Thymus (tissue), 14 donors: ENCODE measurements around the gene JHY. TPM values are rescaled to one million over a fixed set of nuclear protein-coding genes. Genes with fewer than 3 reads are reported as not detected.

Experiments used
- DNase-seq, 9 donors: peaks; one replicate each; pipeline ENCODE4 v3.0.0-alpha.2; 2013; ENCODE audit warnings: low spot score in 9 of 9, low read depth in 6 of 9, missing footprints in 1 of 9
- H3K27ac ChIP-seq, 2 donors: one replicate each; pipeline ENCODE4 v1.5.1; 2013; ENCODE audit warnings: control low read depth in 1 of 2, low read depth in 1 of 2, low read length in 1 of 2, mild to moderate bottlenecking in 1 of 2, moderate library complexity in 1 of 2
- H3K27me3 ChIP-seq, 2 donors: one replicate each; pipeline ENCODE4 v1.5.1; 2013; ENCODE audit warnings: low read length in 1 of 2; ENCODE audit not compliant: control insufficient read depth in 2 of 2, insufficient read depth in 1 of 2
- H3K36me3 ChIP-seq, 2 donors: one replicate each; pipeline ENCODE4 v1.5.1; 2013; ENCODE audit warnings: low read length in 1 of 2, mild to moderate bottlenecking in 1 of 2, moderate library complexity in 1 of 2; ENCODE audit not compliant: control insufficient read depth in 2 of 2, insufficient read depth in 2 of 2
- H3K4me1 ChIP-seq, 2 donors: one replicate each; pipeline ENCODE4 v1.5.1; 2013; ENCODE audit warnings: low read length in 2 of 2; ENCODE audit not compliant: control insufficient read depth in 2 of 2, insufficient read depth in 2 of 2
- H3K4me3 ChIP-seq, 2 donors: one replicate each; pipeline ENCODE4 v1.5.1; 2013; ENCODE audit warnings: low read length in 2 of 2, control low read depth in 1 of 2, mild to moderate bottlenecking in 1 of 2
- H3K9me3 ChIP-seq, 2 donors: one replicate each; pipeline ENCODE4 v1.5.1; 2013; ENCODE audit warnings: low read length in 1 of 2, mild to moderate bottlenecking in 1 of 2; ENCODE audit not compliant: control insufficient read depth in 2 of 2, insufficient read depth in 1 of 2
- WGBS: extraction: QIAGEN DNeasy Blood & Tissue Kit; methylation state at CpG from one replicate; pipeline ENCODE4 v1.1.7; 2013; 5-methylcytosine and 5-hydroxymethylcytosine counted together
- long read RNA-seq, 10 donors: transcript quantifications; one replicate each; lab custom pipeline, GENCODE V29; 2026
- polyA plus RNA-seq: library from polyadenylated mRNA; stranded (reverse); fragments of 200-250 nt; gene quantifications from one replicate; pipeline ENCODE4 v1.2.3, GENCODE V29; 2013
- total RNA-seq: library from RNA; stranded (reverse); fragments of 120-200 nt; gene quantifications from one replicate; pipeline ENCODE4 v1.2.4, GENCODE V29; 2013
- donor health status: healthy.

The JHY gene
- total RNA-seq, result 1.5 TPM
- polyA plus RNA-seq, result 4.0 TPM
- long read RNA-seq, donor 1, result 0 reads
- long read RNA-seq, donor 2, result 0 reads
- long read RNA-seq, donor 3, partial matches to known transcripts, result 0 of 1 reads
- long read RNA-seq, donor 3, other reads (novel, unspliced or antisense), result 0 of 1 reads
- long read RNA-seq, donor 4, partial matches to known transcripts, result 1,229 of 1,875 reads
- long read RNA-seq, donor 4, other reads (novel, unspliced or antisense), result 646 of 1,875 reads
- long read RNA-seq, donor 5, result 0 reads
- long read RNA-seq, donor 6, partial matches to known transcripts, result 0 of 1 reads
- long read RNA-seq, donor 6, other reads (novel, unspliced or antisense), result 0 of 1 reads
- long read RNA-seq, donor 7, result 0 reads
- long read RNA-seq, donor 8, result 0 reads
- long read RNA-seq, donor 9, result 0 reads
- long read RNA-seq, donor 10, result 0 reads

DNA sequence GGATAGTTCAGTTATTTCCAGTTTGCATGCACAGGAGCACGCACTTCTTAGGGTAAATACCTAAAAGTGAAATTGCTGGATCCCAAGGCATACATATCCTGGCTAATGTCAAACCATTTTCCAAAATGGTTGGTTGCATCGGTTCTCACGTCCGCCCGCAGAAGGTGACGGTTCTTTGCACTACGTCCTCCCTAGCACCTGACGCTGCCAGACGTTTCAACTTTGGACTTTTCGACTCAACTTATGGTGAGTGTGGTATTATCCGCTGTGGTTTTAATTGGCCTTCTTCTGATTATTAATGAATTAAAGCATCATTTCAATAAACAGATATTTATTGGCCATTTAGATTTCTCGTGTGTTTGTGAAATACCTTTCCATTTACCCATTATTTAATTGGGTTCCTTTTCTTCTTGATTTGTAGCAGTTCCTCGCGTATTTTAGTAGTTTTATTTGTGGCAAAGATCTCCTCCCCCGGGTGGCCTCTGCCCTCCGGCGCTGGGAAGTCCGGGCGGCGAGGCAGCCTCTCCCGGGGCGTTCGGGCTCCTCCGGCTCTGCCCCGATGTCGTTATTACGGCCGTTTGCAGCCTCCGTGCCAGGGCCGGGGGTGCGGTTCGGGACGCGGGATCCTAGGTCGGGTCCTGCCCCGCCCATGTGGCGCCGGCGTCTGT lies at the start of gene JHY:
Gene JHY (plus strand): TSS at position 571 of the 668 bp plus-strand sequence. CDS start 3,091 bp downstream, outside the sequence.
- peak within 1 kb of the TSS; percentile 59 to 84 for H3K27ac ChIP-seq
- 27% methylated on average over 39 of the region's 39 CpGs for WGBS
- DNase-seq, result peak in 1 of 9 donors; percentile 12

DNA sequence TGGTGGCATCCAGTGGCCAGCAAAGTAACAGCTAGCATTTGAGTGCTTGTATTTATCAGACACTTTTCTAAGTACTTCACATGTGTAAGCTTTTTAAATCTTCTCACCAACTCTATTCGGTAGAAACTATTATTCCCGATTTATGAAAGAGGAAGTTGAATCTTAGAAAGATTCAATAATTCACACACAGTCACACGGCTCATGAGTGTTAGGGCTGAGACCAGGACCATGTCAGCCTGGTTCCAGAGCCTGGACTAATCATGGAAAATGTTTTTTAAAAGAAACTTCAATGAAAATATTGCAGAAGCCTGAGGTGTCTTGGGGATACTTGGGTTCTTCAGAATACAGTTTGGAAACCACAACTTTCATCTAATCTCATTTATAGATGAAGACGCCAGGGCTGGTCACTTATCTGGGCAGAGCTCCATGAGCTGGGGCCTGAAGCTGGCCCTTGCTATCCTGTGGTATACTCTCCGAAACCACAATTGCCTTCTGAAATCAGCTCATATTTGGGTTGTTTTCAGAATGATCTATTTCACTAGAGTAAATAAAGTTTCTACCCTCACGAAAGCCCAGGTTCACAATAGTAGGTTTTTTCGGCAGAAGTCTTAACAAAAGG lies 48.6 kb upstream of the JHY start:
- Histone ChIP-seq H3K4me1 (peaks cover 3 to 5% of the 10 kb centered on the region in 2 donors), H3K36me3 (no peaks in the 10 kb centered on the region), H3K9me3 (no peaks in the 10 kb centered on the region), H3K4me3 (no peak overlapping the region), H3K27me3 (no peaks in the 10 kb centered on the region), H3K27ac (no peak overlapping the region)
- DNase-seq, result no peak
- WGBS, result 64% methylated on average over 7 of the region's 7 CpGs

More for the DNA sequence above, at the start of gene JHY:
- peak within 1 kb of the TSS; percentile 64 to 82 for H3K4me3 ChIP-seq
- peaks cover 4 to 22% of the 10 kb centered on the region in 2 donors for H3K27me3 ChIP-seq
- no peaks in the 10 kb centered on the region for H3K9me3 ChIP-seq
- no peaks in the 10 kb centered on the region for H3K36me3 ChIP-seq
- H3K4me1 ChIP-seq, result peaks cover 3 to 6% of the 10 kb centered on the region in 2 donors

DNA sequence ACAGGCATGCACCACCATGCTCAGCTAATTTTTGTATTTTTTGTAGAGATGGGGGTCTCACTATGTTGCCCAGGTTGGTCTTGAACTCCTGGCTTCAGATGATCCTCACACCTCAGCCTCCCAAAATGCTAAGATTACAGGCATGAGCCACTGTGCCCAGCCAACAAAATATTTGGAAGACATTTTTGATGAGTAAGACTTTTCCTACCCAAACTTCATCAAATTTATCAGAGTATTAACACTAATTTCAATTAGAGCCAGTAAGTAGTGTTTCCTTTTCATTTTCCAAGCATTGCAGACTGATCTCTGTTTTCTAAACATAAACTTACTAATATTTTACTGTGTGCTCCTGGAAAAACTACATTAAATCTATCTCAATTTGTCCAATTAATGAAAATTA lies 45.6 kb upstream of the JHY start:
- H3K9me3 ChIP-seq, result no peaks in the 10 kb centered on the region
- DNase-seq, result no peak
- no peak overlapping the region for H3K27ac ChIP-seq
- no peaks in the 10 kb centered on the region for H3K27me3 ChIP-seq
- peaks cover 3 to 5% of the 10 kb centered on the region in 2 donors for H3K4me1 ChIP-seq
- H3K4me3 ChIP-seq, result no peak overlapping the region
- no peaks in the 10 kb centered on the region for H3K36me3 ChIP-seq

DNA sequence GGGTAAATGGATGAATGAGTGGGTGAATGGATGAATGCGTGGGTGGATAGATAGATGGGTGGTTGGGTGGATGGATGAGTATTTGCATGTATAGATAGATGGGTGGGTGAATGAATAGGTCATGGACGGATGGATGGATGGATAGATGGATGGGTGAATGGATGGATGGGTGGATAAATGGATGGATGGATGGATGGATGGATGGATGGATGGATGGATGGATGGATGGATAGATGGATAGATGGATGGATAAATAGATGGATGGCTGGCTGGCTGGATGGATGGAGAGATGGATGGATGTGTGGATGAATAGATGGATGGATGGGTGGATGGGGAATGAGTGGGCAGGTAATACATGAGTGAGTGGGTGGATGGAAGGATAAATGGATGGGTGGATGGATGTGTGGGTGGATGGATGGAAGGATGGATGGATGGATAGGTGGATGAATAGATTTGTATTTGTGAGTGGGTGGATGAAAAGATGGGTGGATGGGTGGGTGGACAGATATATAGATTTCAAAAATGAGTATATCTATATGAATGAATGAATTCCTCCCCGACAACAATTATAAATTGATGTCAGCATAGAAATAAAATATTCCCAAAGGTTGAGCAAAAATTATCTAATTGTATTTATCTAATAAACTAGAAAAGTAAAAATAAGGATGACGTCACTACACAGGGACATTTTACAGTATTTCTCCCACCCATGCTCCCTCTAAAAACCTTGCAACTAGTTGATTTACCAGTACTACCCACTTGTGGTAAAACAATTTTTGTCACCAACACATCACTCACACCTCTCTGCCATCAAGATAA lies 44.8 kb upstream of the JHY start:
- peaks cover 3 to 5% of the 10 kb centered on the region in 2 donors for H3K4me1 ChIP-seq
- no peak for DNase-seq
- 97% methylated on average over 4 of the region's 4 CpGs for WGBS
- peak overlapping the region in 1 of 2 donors; percentile 62 for H3K27ac ChIP-seq
- H3K9me3 ChIP-seq, result no peaks in the 10 kb centered on the region
- H3K36me3 ChIP-seq, result no peaks in the 10 kb centered on the region
- no peaks in the 10 kb centered on the region for H3K27me3 ChIP-seq
- no peak overlapping the region for H3K4me3 ChIP-seq

DNA sequence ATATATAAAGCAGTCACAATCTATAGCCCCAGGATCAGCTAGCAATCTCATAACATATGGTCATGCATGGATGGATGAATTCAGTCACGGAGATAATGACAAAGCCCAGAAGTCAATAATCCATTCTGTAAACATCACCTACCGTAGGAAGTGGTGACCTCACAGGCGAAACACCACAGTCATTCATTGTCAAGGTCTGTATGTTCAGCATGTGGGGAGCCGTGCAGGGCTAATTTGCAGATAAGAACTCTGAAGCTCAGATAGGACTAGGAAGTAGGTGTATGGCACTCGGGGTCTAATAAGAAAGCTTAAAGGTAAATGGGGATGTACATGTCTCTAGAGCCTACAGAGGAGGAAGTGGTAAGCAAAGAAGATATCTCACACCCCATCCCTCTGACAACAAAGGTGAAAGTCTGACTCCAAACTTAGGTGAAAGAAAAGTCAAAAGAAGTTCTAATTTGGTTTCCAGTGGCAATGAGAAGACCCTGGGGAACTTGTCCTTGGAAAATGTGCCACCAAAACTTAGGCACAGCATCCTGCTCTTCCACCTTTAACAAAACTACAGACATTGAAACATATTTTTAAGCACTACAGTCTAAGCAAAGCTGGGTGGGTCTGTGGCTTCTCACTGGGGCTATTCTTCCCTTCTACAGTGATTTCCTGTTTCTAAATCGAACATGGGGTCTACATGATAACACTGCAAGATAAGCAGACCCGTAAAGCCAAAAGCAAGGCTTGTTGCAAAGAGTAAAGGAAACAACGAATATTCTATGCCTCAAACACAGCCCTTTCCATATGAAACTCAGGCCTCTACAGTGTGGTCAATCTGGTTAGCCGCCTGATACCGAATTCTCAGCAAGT lies 39.0 kb upstream of the JHY start:
- Histone ChIP-seq H3K27me3 (no peaks in the 10 kb centered on the region), H3K4me1 (peaks cover 10 to 13% of the 10 kb centered on the region in 2 donors), H3K36me3 (no peaks in the 10 kb centered on the region), H3K9me3 (no peaks in the 10 kb centered on the region), H3K27ac (peak overlapping the region; percentile 89 to 94), H3K4me3 (no peak overlapping the region)
- peak in 4 of 9 donors; percentile 33 to 79 (median 48) for DNase-seq
- 27% methylated on average over 10 of the region's 10 CpGs for WGBS

DNA sequence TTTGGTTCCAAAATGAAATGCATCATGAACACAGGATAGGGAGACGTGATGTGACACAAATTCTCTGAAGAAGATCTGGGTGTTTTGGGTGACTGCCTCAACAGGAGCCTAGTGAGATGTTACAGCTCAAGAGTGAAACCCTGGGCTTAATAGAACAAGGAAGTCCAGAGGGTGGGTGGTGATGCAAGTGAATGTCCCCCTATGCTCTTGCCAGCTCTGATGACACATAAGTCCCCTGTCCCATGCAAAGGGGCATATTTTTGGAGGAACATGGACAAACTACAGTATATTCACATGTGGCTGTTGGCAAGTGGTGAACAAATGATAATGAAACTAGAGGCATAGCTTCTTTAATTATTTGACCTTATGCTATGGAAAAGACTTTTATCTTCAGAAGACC lies 35.1 kb upstream of the JHY start:
- Histone ChIP-seq H3K4me3 (no peak overlapping the region), H3K27me3 (no peaks in the 10 kb centered on the region), H3K9me3 (no peaks in the 10 kb centered on the region), H3K27ac (no peak overlapping the region), H3K4me1 (peaks cover 12 to 30% of the 10 kb centered on the region in 2 donors), H3K36me3 (no peaks in the 10 kb centered on the region)
- 92% methylated on average over 1 of the region's 1 CpG for whole genome bisulfite sequencing
- DNase-seq, result no peak

DNA sequence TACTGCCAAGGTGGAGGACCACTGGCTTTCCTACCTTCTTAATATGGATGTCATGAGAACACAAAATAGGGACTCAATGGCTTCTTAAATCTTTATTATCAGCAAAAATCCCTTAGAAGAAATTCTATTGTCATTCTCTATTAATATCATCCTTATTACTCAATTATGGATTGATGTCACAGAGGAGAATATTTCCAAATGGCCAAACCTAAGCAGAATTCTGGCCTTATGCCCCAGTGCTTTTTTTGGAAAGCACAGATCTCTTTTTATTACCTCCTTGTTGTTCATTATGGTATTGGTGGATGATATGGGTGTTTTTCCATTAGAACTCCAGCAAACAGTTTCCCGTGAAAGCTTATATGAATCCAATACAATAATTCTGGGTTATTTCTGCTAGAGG lies 34.4 kb upstream of the JHY start:
- WGBS, result 99% methylated on average over 1 of the region's 1 CpG
- no peak for DNase-seq
- Histone ChIP-seq H3K27ac (no peak overlapping the region), H3K27me3 (no peaks in the 10 kb centered on the region), H3K4me1 (peaks cover 9 to 30% of the 10 kb centered on the region in 2 donors), H3K9me3 (no peaks in the 10 kb centered on the region), H3K4me3 (no peak overlapping the region), H3K36me3 (no peaks in the 10 kb centered on the region)

DNA sequence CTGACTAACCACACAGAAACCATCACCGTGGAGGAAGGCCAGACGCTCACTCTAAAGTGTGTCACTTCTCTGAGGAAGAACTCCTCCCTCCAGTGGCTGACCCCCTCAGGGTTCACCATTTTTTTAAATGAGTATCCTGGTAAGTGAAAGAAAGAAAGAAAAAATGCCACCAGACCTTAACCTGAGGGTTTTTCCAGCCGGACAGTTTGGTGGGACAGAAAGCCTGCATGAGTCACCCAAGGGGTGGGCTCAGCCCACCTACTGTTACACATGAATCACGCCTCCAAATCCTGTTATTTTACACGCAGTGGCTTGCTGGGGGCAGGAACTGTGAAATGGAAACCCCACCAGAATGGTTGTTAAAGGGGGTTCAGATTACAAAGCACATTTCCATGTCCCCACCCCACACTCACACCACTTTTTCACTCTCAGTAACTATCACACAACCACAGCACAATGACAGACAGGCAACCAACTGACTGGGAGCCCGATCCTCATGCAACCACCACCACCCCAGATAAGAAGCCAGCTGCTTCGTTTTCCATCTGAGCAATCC lies 32.4 kb upstream of the JHY start:
- no peaks in the 10 kb centered on the region for H3K27me3 ChIP-seq
- no peak overlapping the region for H3K4me3 ChIP-seq
- peaks cover 3 to 19% of the 10 kb centered on the region in 2 donors for H3K4me1 ChIP-seq
- DNase-seq, result no peak
- no peaks in the 10 kb centered on the region for H3K9me3 ChIP-seq
- H3K27ac ChIP-seq, result no peak overlapping the region
- 71% methylated on average over 7 of the region's 7 CpGs for WGBS
- H3K36me3 ChIP-seq, result no peaks in the 10 kb centered on the region
